Measurements from ENCODE around the gene ME1.
"Not testable (repeated sequence)": the region's sequence is repeated elsewhere in the genome, so short reads cannot be mapped to it uniquely, and the experiment has no call there.

GRCh38 chr6:83256719-83257118 lies 174.1 kb downstream of the ME1 start:
- not testable (repeated sequence) for TF ChIP-seq CTCF (IDR thresholded peaks at IDR 0.05); EP300 (IDR thresholded peaks at IDR 0.05); POLR2A (IDR thresholded peaks at IDR 0.05; ENCODE audit: low read length); CEBPB (IDR thresholded peaks at IDR 0.05); ELK1 (IDR thresholded peaks at IDR 0.05; ENCODE audit: low read depth, low read length); MAZ (IDR thresholded peaks at IDR 0.05; ENCODE audit: borderline replicate concordance, low read depth, low read length); JUNB (IDR thresholded peaks at IDR 0.05); RAD21 (conservative IDR thresholded peaks at IDR 0.05 in 1 of 2, IDR thresholded peaks at IDR 0.05 in 1 of 2); HDAC2 (IDR thresholded peaks at IDR 0.05); SREBF2 (IDR thresholded peaks at IDR 0.05); CHD2 (IDR thresholded peaks at IDR 0.05; ENCODE audit: low read length, partially characterized antibody)
- TF ChIP-seq, protein P1, sequence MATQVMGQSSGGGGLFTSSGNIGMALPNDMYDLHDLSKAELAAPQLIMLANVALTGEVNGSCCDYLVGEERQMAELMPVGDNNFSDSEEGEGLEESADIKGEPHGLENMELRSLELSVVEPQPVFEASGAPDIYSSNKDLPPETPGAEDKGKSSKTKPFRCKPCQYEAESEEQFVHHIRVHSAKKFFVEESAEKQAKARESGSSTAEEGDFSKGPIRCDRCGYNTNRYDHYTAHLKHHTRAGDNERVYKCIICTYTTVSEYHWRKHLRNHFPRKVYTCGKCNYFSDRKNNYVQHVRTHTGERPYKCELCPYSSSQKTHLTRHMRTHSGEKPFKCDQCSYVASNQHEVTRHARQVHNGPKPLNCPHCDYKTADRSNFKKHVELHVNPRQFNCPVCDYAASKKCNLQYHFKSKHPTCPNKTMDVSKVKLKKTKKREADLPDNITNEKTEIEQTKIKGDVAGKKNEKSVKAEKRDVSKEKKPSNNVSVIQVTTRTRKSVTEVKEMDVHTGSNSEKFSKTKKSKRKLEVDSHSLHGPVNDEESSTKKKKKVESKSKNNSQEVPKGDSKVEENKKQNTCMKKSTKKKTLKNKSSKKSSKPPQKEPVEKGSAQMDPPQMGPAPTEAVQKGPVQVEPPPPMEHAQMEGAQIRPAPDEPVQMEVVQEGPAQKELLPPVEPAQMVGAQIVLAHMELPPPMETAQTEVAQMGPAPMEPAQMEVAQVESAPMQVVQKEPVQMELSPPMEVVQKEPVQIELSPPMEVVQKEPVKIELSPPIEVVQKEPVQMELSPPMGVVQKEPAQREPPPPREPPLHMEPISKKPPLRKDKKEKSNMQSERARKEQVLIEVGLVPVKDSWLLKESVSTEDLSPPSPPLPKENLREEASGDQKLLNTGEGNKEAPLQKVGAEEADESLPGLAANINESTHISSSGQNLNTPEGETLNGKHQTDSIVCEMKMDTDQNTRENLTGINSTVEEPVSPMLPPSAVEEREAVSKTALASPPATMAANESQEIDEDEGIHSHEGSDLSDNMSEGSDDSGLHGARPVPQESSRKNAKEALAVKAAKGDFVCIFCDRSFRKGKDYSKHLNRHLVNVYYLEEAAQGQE (IDR thresholded peaks at IDR 0.05), result not testable (repeated sequence)
- TF ChIP-seq, protein P2, sequence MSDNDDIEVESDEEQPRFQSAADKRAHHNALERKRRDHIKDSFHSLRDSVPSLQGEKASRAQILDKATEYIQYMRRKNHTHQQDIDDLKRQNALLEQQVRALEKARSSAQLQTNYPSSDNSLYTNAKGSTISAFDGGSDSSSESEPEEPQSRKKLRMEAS (IDR thresholded peaks at IDR 0.05), result not testable (repeated sequence)
